Measurements from ENCODE around the gene MRPS23.

- TF ChIP-seq CTCF (IDR thresholded peaks at IDR 0.05) (peak in 5 of 7 experiments; percentile 29 to 56 (median 50)), POLR2A (IDR thresholded peaks at IDR 0.05) (peak in 2 of 3 donors; percentile 19 to 22)
Observed at GRCh38 chr17:57868007-57868909, 18.4 kb upstream of the MRPS23 start.
